Measurements from ENCODE around the gene BEND5.

DNA sequence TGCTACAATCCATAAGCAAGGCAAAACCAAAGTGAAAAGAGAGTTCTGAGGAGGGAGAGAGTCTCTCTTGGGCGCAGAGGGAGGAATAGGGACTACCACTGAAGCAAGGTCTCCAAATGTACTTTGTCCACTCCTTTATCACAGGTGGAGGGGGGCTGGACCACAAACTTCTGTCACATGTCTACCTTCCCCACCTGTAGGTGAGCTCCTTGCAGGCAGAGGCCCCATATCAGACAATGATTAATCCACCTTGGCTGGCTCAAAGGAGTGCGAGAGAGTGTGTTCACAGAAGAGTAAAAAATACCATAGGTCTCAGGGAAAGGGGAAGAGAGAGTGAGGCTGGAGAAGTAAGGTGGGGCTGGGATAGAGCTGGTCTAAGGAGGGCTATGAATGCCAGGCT is 4.5 kb downstream of the BEND5 start:
- TF ChIP-seq POLR2A (IDR thresholded peaks at IDR 0.05) = no peak
- no peak for TF ChIP-seq POLR2AphosphoS5 (IDR thresholded peaks at IDR 0.05)
- TF ChIP-seq, protein P1, sequence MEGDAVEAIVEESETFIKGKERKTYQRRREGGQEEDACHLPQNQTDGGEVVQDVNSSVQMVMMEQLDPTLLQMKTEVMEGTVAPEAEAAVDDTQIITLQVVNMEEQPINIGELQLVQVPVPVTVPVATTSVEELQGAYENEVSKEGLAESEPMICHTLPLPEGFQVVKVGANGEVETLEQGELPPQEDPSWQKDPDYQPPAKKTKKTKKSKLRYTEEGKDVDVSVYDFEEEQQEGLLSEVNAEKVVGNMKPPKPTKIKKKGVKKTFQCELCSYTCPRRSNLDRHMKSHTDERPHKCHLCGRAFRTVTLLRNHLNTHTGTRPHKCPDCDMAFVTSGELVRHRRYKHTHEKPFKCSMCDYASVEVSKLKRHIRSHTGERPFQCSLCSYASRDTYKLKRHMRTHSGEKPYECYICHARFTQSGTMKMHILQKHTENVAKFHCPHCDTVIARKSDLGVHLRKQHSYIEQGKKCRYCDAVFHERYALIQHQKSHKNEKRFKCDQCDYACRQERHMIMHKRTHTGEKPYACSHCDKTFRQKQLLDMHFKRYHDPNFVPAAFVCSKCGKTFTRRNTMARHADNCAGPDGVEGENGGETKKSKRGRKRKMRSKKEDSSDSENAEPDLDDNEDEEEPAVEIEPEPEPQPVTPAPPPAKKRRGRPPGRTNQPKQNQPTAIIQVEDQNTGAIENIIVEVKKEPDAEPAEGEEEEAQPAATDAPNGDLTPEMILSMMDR (IDR thresholded peaks at IDR 0.05) = no peak

Measured in prostate gland (tissue), 2 donors.